ENCODE results near the gene ZW10. TPM values are rescaled to one million over a fixed set of nuclear protein-coding genes. Genes with fewer than 3 reads are reported as not detected.

Gene ZW10
- total RNA-seq, 2 experiments from 2014 or later = 20.2 to 23.3 TPM

GRCh38 chr11:113697111-113697510, 76.4 kb downstream of the ZW10 start:
- no peaks in the 10 kb centered on the region for H3K27me3 Mint-ChIP-seq

GRCh38 chr11:113695207-113695606, 78.3 kb downstream of the ZW10 start:
- DNase-seq = no peak
- no peak overlapping the region for H3K4me3 Mint-ChIP-seq
- no peaks in the 10 kb centered on the region for H3K4me1 Mint-ChIP-seq
- H3K27me3 Mint-ChIP-seq = no peaks in the 10 kb centered on the region
- H3K9me3 Mint-ChIP-seq = no peaks in the 10 kb centered on the region
- H3K36me3 Mint-ChIP-seq = no peaks in the 10 kb centered on the region
- no peak overlapping the region for H3K27ac Mint-ChIP-seq

More at GRCh38 chr11:113697111-113697510, 76.4 kb downstream of the ZW10 start:
- Mint-ChIP-seq H3K4me3 (no peak overlapping the region), H3K36me3 (no peaks in the 10 kb centered on the region), H3K9me3 (no peaks in the 10 kb centered on the region), H3K27ac (no peak overlapping the region), H3K4me1 (no peaks in the 10 kb centered on the region)
- no peak for DNase-seq

GRCh38 chr11:113694390-113694789, 79.1 kb downstream of the ZW10 start:
- DNase-seq = no peak
- no peaks in the 10 kb centered on the region for H3K36me3 Mint-ChIP-seq
- no peak overlapping the region for H3K27ac Mint-ChIP-seq
- H3K4me3 Mint-ChIP-seq = no peak overlapping the region
- no peaks in the 10 kb centered on the region for H3K9me3 Mint-ChIP-seq
- no peaks in the 10 kb centered on the region for H3K27me3 Mint-ChIP-seq
- H3K4me1 Mint-ChIP-seq = no peaks in the 10 kb centered on the region

GRCh38 chr11:113693030-113693429, 80.5 kb downstream of the ZW10 start:
- Mint-ChIP-seq H3K27me3 (no peaks in the 10 kb centered on the region), H3K27ac (no peak overlapping the region), H3K36me3 (no peaks in the 10 kb centered on the region), H3K4me3 (no peak overlapping the region), H3K4me1 (no peaks in the 10 kb centered on the region), H3K9me3 (no peaks in the 10 kb centered on the region)
- DNase-seq = no peak

- H3K4me1 Mint-ChIP-seq = no peaks in the 10 kb centered on the region
- DNase-seq = peak; percentile 15
- H3K36me3 Mint-ChIP-seq = no peaks in the 10 kb centered on the region
- H3K4me3 Mint-ChIP-seq = no peak overlapping the region
- H3K27ac Mint-ChIP-seq = no peak overlapping the region
- no peaks in the 10 kb centered on the region for H3K9me3 Mint-ChIP-seq
- H3K27me3 Mint-ChIP-seq = no peaks in the 10 kb centered on the region
These were observed 82.6 kb downstream of the ZW10 start for GRCh38 chr11:113690619-113691569.

- H3K4me3 Mint-ChIP-seq = no peak overlapping the region
- H3K27ac Mint-ChIP-seq = no peak overlapping the region
- no peaks in the 10 kb centered on the region for H3K4me1 Mint-ChIP-seq
- DNase-seq = no peak
- H3K36me3 Mint-ChIP-seq = no peaks in the 10 kb centered on the region
- H3K27me3 Mint-ChIP-seq = no peaks in the 10 kb centered on the region
- no peaks in the 10 kb centered on the region for H3K9me3 Mint-ChIP-seq
These were observed 83.5 kb downstream of the ZW10 start for GRCh38 chr11:113689768-113690618.

- no peaks in the 10 kb centered on the region for H3K27me3 Mint-ChIP-seq
- no peaks in the 10 kb centered on the region for H3K36me3 Mint-ChIP-seq
- no peak for DNase-seq
- H3K4me1 Mint-ChIP-seq = no peaks in the 10 kb centered on the region
- H3K27ac Mint-ChIP-seq = no peak overlapping the region
- no peak overlapping the region for H3K4me3 Mint-ChIP-seq
- H3K9me3 Mint-ChIP-seq = no peaks in the 10 kb centered on the region
These were observed 87.7 kb downstream of the ZW10 start for GRCh38 chr11:113685654-113686359.

GRCh38 chr11:113684496-113684895, 89.0 kb downstream of the ZW10 start:
- no peaks in the 10 kb centered on the region for H3K9me3 Mint-ChIP-seq
- DNase-seq = no peak
- no peak overlapping the region for H3K4me3 Mint-ChIP-seq
- no peaks in the 10 kb centered on the region for H3K36me3 Mint-ChIP-seq
- H3K27me3 Mint-ChIP-seq = no peaks in the 10 kb centered on the region
- no peaks in the 10 kb centered on the region for H3K4me1 Mint-ChIP-seq
- H3K27ac Mint-ChIP-seq = no peak overlapping the region

- Mint-ChIP-seq H3K9me3 (no peaks in the 10 kb centered on the region), H3K36me3 (no peaks in the 10 kb centered on the region), H3K4me1 (no peaks in the 10 kb centered on the region), H3K27ac (no peak overlapping the region), H3K27me3 (no peaks in the 10 kb centered on the region), H3K4me3 (no peak overlapping the region)
- DNase-seq = no peak
These were observed 89.9 kb downstream of the ZW10 start for GRCh38 chr11:113683481-113684046.

Other genes with a start within 250 kb of the ZW10 start
- gene TMPRSS5, start 67.4 kb downstream of the ZW10 start, total RNA-seq = under 1 TPM; 0.28 to 0.29 TPM
- gene CLDN25, start 6.1 kb upstream of the ZW10 start, total RNA-seq = not detected
- gene USP28, start 101.9 kb upstream of the ZW10 start, total RNA-seq = 10 to 100 TPM; 26.2 to 27.2 TPM
- not detected for gene HTR3B, start 131.1 kb upstream of the ZW10 start, total RNA-seq
- not detected for gene HTR3A, start 201.4 kb upstream of the ZW10 start, total RNA-seq

All from activated naive CD8-positive, alpha-beta T cell treated with anti-CD3 and anti-CD28 coated beads for 36 hours (primary cell).